Colon (tissue), 2 donors: ENCODE results near the gene TRIM23.

ENCODE experiments used
- FAIRE-seq: peaks from 2 replicates; lab custom pipeline; 2012; peaks lifted over from hg19 to GRCh38; lab: Jason Lieb, UNC
- donor health status: control.
- donor health status: control.

TRIM23 gene

DNA sequence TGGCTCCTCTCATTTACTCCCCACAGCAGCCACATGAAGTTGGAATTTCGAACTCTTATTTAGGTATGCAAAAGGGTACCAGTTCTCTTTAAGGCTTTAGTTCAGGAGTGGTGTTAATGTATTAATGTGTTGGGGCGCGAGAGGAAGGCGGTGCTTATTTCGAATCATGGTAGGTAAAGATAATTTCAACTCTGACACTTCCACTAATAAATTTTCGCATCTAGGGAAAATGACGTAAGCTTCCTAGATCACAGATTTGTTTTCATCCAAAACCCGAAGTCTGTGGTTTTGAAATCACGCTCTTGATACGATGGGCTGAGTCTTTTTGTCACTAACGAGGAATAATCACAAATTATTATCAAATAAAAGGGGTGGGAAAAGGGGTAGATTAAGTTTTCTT, 60.4 kb downstream of the TRIM23 start:
- no peak for FAIRE-seq

DNA sequence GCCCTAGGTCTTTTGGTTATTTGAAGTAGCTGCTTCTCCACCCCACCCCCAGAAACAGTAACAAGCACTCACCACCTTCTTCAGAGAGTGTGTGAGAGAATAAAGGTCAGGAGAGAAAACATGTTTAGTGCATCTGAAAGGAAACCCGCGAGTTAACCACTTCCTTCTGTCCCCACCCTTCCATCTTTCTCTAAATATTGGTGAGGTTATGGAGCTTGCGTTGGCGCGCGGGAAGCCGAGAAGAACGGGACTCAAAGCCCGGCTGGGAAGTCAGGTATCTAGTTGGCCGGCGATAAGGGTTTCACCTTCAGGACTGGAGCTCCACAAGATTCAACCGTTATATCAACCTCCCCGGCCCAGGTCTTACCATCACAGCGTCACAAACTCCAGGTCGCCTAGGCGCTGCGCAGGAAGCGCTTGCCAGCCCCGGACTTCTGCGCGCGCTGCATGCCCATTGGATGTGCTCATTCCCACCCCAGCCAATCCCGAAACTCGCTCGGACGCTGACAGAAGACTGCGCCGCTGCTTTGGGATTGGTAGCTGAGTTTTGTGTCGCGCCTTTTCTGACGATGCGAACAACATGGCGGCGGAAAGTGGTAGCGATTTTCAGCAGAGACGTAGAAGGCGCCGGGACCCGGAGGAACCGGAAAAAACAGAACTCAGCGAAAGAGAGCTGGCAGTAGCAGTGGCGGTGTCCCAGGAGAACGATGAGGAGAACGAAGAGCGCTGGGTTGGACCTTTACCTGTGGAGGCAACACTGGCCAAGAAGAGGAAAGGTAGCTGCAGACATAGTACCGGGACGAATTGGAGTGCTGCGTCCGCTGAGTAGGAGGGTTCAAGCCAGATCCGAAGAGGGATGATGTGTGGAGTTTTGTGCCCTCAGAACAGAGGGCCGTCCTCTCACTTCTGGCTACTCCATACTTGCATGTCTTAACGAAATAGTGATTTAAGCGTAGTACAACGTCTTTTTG, 61.1 kb downstream of the TRIM23 start, which contains the start of the genes CENPK and PPWD1:
TSS of gene CENPK (minus strand) at position 438 of the 971 bp plus-strand sequence. CDS start 8,261 bp downstream, outside the sequence.
TSS of gene PPWD1 (plus strand) at position 566 of the 971 bp plus-strand sequence. CDS start at position 581, 15 bp downstream.
- FAIRE-seq: no peak

DNA sequence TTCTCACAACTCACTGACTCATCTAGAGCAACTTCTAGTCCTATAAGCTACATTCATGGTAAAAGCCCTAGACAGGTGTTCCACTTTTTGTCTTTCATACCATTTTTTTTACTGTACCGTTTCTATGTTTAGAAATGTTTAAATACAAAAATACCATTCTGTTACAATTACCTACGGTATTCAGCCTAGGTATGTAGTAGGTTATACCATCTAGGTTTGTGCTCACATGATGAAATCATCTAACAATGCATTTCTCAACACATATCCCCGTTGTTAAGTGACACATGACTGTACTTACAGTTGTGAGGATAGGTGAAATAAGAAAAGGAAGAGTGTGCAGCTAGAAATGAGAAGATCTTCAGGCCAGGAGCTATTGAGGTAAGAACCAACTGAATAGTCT, 67.4 kb downstream of the TRIM23 start:
- no peak for FAIRE-seq

DNA sequence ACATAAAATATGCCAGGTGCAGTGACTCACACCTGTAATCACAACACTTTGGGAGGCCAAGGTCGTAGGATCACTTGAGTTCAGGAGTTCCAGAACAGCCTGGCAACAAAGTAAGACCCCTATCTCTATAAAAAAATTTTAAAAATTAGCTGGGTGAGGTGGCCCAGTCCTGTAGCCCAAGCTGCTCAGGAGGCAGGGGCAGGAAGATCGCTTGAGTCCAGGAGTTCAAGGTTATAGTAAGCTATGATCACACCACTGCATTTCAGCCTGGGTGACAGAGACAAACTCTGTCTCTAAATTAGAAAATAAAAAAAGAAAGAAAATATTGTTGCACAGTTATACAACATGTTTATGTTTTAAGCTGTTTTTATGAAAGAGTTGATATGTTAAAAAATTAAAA, 68.0 kb downstream of the TRIM23 start:
- no peak for FAIRE-seq

DNA sequence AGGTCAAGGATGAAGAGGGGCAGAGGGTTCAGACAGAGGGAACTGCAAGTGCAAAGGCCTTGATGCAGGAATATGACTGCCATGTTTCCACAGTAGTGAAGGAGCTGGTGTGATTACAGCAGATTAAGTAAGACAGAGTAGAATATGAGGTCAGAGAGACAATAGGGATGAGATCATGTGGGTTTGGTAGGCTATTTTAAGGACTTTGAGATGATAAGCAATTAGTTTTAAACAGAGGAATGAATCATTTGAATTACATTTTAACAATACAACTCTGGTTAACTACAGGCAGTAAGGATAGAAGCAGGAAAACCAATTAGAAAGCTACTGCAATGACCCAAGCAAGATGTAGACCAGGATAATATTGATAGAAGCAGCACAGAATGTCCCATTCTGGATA, 68.8 kb downstream of the TRIM23 start:
- FAIRE-seq: no peak

DNA sequence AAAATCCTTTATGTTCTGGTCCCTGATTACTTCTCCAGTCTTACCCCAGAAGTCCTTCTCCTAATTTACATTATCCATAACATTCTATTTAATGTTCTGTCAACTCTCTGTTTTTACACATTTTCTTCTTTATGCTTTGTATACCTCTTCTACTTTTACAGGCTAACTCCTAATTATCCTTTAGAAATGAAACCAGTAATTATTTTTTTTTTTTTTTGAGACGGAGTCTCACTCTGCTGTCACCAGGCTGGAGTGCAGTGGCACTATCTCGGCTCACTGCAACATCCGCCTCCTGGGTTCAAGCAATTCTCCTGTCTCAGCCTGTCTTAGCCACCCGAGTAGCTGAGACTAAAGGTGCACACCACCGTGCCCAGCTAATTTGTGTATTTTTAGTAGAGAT, 70.2 kb downstream of the TRIM23 start:
- no peak for FAIRE-seq

DNA sequence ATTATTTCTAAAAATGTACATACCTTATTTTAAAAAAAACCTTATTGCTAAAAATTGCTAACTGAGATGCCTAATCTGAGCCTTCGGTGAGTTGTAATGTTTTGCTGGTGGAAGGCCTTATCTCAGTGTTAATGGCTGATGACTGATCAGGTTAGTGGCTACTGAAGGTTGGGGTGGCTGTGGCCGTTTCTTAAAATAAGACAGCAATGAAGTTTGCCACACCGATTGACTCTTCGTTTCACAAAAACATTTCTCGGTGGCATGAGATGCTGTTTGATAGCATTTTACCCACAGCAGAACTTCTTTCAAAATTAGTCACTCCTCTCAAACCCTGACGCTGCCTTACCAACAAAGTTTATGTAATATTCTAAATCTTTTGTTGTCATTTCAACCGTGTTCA, 75.9 kb downstream of the TRIM23 start:
- FAIRE-seq: no peak

DNA sequence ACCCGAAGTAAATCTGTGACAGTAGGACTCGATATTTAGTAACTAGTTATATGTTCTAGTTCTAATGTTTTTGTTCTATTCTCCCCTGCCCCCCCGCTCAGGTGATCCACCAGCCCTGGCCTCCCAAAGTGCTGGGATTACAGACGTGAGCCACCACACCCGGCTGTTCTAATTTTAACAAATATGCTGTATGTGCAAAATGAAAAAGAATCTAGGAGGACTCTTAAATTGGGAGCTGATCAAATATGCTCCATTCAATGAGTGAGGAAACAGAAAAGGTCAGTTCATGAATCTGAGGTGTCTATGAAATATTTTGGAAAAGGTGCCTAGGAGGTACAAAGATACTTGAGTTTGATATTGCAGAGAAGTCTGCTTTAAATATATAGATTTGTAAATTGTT, 78.0 kb downstream of the TRIM23 start:
- FAIRE-seq: no peak

DNA sequence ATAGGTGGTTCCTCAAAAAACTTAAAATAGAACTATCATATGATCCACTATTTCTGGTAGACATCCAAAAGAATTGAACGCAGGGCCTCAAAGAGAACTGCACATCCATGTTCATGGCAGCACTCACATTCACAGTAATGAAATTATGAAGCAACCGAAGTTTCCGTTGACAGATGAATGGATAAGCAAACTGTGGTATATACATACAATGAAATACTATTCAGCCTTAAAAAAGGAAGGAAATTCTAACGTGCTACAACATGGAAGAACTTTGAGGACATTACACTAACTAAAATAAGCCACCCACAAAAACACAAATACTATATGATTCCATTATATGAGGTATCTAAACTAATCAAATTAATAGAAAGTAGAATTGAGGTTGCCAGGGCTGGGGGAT, 79.7 kb downstream of the TRIM23 start:
- no peak for FAIRE-seq

DNA sequence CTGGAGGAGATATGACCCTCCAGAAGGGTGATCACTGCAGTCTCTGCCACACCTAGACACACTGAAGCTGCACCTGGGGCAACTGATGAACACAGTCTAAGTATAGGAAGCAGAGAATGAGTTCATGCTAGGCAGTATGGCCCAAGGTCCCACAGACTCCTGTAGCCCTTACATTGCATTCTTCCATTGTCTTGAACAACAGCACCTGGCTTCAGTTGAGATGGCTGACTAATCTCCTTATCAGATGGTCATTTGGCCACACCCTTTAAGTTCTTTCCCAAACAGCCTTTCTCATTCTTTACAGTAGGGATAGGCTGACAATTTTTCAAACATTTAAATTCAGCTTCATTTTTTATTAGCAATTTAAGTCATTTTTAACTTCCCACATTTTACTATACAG, 84.3 kb downstream of the TRIM23 start:
- FAIRE-seq: no peak
